K562 (cell line): ENCODE results near the gene AKT1S1.

ENCODE experiments used
- ATF1 ChIP-seq, 2 experiments: fragments of 450-650 bp in 1 of 2; IDR thresholded peaks; 2 replicates each; pipeline ENCODE4 v1.6.1; 2016; ENCODE audit warnings: missing compliant biosample characterization in 1 of 2, missing genetic modification characterization in 1 of 2
- BRF1 ChIP-seq: IDR thresholded peaks from 3 replicates; pipeline ENCODE4 v1.6.1; 2011; ENCODE audit warnings: borderline replicate concordance, mild to moderate bottlenecking; ENCODE audit not compliant: insufficient read length; ENCODE audit errors: extremely low read depth
- CTCF ChIP-seq, 3 experiments: IDR thresholded peaks in 2 of 3; conservative IDR thresholded peaks in 1 of 3; 2 replicates each; pipeline ENCODE4 v1.5.1; 2011 to 2012; ENCODE audit warnings: low read length in 3 of 3, mild to moderate bottlenecking in 3 of 3, control low read depth in 2 of 3, improper control_type of control experiment in 1 of 3, inconsistent platforms in 1 of 3, low read depth in 1 of 3, mixed read lengths in 1 of 3, moderate library complexity in 1 of 3; ENCODE audit not compliant: insufficient read depth in 2 of 3
- KDM5B ChIP-seq: fragments of 200-600 bp; sonication (generic); IDR thresholded peaks from 2 replicates; pipeline ENCODE4 v1.6.1; 2012; ENCODE audit warnings: low read depth, mild to moderate bottlenecking, moderate library complexity, low read length, control low read depth, inconsistent platforms; ENCODE audit not compliant: insufficient replicate concordance
- POLR2A ChIP-seq: fragments of 450-650 bp; conservative IDR thresholded peaks from 2 replicates; pipeline ENCODE4 v1.6.1; 2016
- TSC22D4 ChIP-seq: fragments of 450-650 bp; IDR thresholded peaks from 2 replicates; pipeline ENCODE4 v1.6.1; 2016; ENCODE audit warnings: missing genetic modification characterization, missing biosample characterization, control low read depth
- U2AF2 ChIP-seq: fragments of 200-400 bp; formaldehyde crosslinking; optimal IDR thresholded peaks from 2 replicates; pipeline ENCODE3; 2017; ENCODE audit warnings: low read depth, mild to moderate bottlenecking, low read length
- YY1 ChIP-seq, 3 experiments: IDR thresholded peaks; 2 replicates each; pipeline ENCODE4 v1.6.1; 2011; ENCODE audit warnings: low read length in 2 of 3, mild to moderate bottlenecking in 2 of 3, moderate library complexity in 2 of 3, borderline replicate concordance in 1 of 3, control low read depth in 1 of 3, low read depth in 1 of 3; ENCODE audit not compliant: insufficient read depth in 3 of 3, insufficient replicate concordance in 2 of 3, control insufficient read depth in 1 of 3, insufficient read length in 1 of 3; ENCODE audit errors: extremely low read depth in 1 of 3
- ZFP36 ChIP-seq: fragments of 150-350 bp; IDR thresholded peaks from 2 replicates; pipeline ENCODE4 v1.6.1; 2018; ENCODE audit warnings: low read length, low read depth; ENCODE audit not compliant: partially characterized antibody
- ZNF124 ChIP-seq: sonication (generic); formaldehyde crosslinking; IDR thresholded peaks from 2 replicates; pipeline ENCODE4 v1.8.1; 2022; ENCODE audit warnings: missing genetic modification reagents

GRCh38 chr19:49894011-49894664 lies 17.0 kb upstream of the AKT1S1 start:
- TF ChIP-seq U2AF2 (no peak), CTCF (IDR thresholded peaks at IDR 0.05 in 2 of 3, conservative IDR thresholded peaks at IDR 0.05 in 1 of 3; ENCODE audit: insufficient read depth in 2 of 3, low read depth in 1 of 3, low read length in 3 of 3) (no peak), ZNF124 (no peak), TSC22D4 (tag) (no peak), ATF1 (CRISPR knock-in tag; IDR thresholded peaks at IDR 0.05) (no peak), ATF1 (tag; IDR thresholded peaks at IDR 0.05) (no peak), KDM5B (no peak), YY1 (IDR thresholded peaks at IDR 0.05; ENCODE audit: borderline replicate concordance in 1 of 3, control insufficient read depth in 1 of 3, extremely low read depth in 1 of 3, insufficient read depth in 3 of 3, insufficient read length in 1 of 3, insufficient replicate concordance in 2 of 3, low read depth in 1 of 3, low read length in 2 of 3) (no peak), ZFP36 (no peak), BRF1 (no peak), POLR2A (no peak)
